ENCODE measurements around the gene SLCO3A1.

Gene SLCO3A1

GRCh38 chr15:92097474-92098178 lies 244.1 kb downstream of the SLCO3A1 start:
- DNase-seq (ENCODE audit: low read depth, low spot score): no peak

DNA sequence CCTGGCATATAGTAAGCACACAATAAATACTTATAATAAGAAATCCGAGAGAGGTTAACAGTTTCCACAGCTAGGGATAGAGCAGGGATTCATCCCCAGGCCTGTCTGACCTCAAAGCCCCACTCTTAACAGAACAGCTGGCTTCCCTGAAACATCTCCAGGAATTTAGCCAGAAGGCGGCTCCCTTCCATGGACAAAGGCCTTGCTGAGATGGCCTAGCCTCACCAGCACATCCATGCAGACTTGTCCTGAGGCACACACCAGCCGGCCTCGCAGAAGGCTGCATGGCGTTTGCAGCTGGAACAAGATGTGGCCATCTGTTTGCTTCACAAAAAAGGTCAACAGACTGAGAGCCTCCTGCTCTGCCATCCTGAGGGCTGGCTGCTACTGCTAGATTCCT lies 245.4 kb downstream of the SLCO3A1 start:
- no peak for DNase-seq (ENCODE audit: low read depth, low spot score)

DNA sequence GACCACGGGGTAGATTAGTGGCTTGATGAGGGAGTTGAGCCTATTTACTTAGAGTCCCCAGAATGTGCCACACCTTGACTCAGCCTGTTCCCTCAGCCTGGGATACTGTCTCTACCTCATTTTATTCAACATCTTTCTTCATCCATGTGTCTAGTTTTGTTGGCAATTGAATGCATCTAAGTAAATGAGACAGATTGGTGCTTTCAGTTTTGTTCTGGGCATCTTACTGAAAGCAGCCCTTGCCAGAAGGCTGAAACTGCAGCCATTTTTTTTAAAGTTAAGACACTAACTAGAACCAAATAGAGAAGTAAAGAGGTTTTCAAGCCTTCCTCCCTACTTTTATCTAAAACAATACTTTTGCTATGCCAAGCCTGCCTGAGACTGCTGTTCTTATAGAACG lies 246.8 kb downstream of the SLCO3A1 start:
- no peak for DNase-seq (ENCODE audit: low read depth, low spot score)

DNA sequence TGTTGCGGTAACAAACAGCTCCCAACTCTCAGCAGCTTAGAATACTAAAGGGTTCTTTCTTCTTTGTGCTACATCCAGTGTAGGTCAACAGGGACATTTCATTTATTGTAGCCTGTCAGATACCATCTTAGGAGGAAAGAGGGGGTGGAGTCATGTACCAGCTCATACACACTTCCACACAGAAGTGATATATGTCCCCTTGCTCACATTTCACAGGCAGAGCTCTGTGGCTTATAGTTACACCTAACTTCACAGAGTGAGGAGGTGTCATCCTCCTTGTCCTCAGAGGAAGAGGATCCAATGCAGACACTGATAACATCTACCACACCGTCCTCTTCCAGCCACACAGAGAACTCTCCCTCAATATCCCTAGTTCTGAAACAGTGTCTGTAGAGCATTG lies 247.2 kb downstream of the SLCO3A1 start:
- no peak for DNase-seq (ENCODE audit: low read depth, low spot score)

GRCh38 chr15:92101708-92102394 lies 248.3 kb downstream of the SLCO3A1 start:
- DNase-seq (ENCODE audit: low read depth, low spot score): no peak

GRCh38 chr15:92102395-92102755 lies 248.9 kb downstream of the SLCO3A1 start:
- no peak for DNase-seq (ENCODE audit: low read depth, low spot score)

GRCh38 chr15:92104072-92104471 lies 250.6 kb downstream of the SLCO3A1 start:
- no peak for DNase-seq (ENCODE audit: low read depth, low spot score)

DNA sequence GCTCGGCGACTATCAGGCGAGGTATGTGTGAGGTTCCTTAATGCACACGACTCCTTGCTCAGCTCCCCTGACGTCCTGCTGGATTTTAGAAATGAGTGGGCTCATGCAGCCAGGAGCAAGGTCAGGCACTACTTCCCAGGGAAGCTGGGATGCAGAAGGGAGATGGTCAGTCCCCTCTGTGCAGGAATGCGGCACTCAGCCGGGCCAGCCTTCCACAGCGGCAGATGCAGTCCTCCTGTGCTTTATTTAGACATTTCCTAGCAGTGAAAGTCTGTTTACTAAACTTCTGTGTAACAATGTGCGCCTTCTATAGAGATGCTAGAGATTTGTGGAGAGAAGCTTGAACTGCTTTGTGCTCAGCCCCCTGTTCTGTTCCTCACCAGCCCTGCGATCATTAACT lies 252.1 kb downstream of the SLCO3A1 start:
- no peak for DNase-seq (ENCODE audit: low read depth, low spot score)

GRCh38 chr15:92107510-92107909 lies 254.0 kb downstream of the SLCO3A1 start:
- no peak for DNase-seq (ENCODE audit: low read depth, low spot score)

GRCh38 chr15:92109191-92109873 lies 255.8 kb downstream of the SLCO3A1 start:
- DNase-seq (ENCODE audit: low read depth, low spot score): no peak

GRCh38 chr15:92111291-92111690 lies 257.8 kb downstream of the SLCO3A1 start:
- DNase-seq (ENCODE audit: low read depth, low spot score): no peak

DNA sequence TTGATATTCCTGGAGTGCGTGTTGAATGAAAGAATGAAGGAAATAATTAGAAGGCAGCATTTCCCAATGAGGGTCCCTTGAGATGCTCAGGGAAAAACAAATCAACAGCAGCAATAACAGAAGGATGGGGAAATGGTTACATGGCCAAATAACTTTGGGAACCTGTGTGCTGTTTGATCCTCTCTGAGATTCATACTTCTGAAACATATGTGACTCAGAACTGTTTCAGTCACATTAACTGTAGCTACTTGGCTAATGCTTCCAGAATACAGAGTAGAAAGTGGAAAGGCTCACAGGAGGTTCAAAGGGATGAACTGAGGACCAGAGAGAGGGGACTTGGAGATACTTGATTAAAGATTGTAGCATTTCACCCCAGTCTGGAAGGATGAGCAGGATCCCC lies 258.2 kb downstream of the SLCO3A1 start:
- DNase-seq (ENCODE audit: low read depth, low spot score): no peak

DNA sequence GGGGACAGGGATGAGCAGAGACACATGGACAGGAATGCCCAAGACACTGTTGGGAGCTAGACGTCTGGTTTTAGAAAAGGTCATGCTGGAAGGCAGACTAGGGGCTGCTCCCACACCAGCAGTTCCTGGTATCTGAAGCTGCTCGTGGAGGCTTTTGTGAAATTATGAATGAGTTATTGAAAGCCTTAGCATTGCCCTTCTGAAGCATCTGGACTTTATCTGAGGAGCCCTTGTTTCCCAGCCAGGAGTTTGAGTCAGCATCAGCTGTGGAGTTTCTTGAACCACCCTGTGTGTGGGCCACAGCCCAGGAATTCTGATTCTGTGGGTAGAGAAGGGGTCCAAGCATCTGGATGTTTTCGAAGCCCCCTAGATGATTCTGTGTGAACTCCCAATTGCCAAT lies 258.7 kb downstream of the SLCO3A1 start:
- no peak for DNase-seq (ENCODE audit: low read depth, low spot score)

- DNase-seq (ENCODE audit: low read depth, low spot score): no peak
Measured at GRCh38 chr15:92112711-92113110, 259.2 kb downstream of the SLCO3A1 start.

DNA sequence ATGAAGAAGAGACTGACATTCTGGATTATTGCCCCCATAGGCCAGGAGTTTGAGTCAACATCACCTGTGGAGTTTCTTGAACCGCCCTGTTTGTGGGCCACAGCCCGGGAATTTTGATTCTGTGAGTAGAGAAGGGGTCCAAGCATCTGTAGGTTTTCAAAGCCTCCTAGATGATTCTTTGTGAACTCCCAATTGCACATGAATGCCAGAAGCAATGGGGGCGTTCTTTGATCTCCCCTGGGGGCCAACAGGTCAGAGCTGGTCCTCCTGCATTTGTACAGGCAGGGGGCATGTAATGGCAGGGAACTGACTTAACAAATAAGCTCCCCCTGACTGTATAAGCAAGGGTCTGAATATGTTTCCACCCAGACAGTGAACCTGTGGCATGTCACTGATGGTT lies 260.3 kb downstream of the SLCO3A1 start:
- no peak for DNase-seq (ENCODE audit: low read depth, low spot score)

DNA sequence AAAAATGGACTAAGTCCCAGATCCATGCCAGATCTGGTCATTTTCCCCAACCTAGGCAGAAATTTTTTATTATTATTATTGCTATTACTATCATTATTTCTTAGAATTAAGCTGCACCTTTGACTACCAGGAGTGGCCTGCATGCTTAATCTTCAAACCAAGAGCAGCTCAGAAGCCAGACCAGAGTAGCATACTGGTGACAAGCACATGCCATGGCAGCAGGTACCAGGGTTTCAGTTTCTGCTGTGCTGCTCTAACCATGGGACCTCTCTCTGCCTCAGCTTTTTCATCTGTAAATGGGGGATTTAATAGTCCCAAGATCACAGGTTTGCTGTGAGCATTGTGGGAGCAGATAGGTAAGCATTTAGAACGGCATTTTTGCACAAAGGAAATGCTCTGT lies 262.3 kb downstream of the SLCO3A1 start:
- DNase-seq (ENCODE audit: low read depth, low spot score): no peak

DNA sequence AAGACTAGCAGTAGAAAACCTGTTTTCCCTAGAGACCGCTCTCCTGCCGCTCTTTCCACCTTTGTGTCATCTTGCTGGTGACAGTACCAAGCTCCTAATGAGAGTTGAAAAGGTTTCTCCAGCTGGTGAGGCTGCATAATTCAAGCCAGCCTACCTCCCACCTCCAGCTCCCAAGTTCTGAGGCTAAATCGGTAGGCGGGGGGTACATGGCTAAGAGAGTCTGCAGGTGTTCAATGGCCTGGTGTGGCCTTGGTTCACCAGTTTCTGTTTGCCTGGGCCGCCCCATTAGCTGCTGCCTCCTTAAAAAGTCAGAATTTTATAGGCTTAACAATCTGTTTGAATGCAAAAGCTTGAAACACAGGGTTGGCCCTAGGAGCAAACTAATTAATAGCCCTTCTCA lies 262.8 kb downstream of the SLCO3A1 start:
- DNase-seq (ENCODE audit: low read depth, low spot score): no peak

DNA sequence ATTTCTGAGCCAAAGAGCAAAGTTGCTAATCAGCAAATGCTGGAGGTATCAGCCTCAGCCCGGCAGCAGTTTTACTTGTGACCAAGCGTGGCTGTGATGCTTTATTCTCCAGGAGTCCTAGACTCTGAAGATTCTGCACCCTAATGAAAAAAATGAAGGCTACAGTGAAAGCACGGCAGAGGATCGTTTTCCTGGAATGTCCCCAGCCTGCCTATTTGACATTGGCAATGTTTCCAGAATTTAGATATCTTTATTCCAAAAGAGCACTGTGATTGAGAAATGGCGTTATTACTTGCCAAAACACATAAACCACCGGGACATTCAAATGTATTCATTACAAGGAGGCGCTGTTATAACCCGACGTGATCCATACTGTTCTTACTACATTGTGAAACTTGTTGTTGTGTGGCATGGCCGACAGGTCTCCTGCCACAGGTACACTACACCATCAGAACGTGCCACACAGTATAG lies 263.8 kb downstream of the SLCO3A1 start:
- DNase-seq (ENCODE audit: low read depth, low spot score): no peak

DNA sequence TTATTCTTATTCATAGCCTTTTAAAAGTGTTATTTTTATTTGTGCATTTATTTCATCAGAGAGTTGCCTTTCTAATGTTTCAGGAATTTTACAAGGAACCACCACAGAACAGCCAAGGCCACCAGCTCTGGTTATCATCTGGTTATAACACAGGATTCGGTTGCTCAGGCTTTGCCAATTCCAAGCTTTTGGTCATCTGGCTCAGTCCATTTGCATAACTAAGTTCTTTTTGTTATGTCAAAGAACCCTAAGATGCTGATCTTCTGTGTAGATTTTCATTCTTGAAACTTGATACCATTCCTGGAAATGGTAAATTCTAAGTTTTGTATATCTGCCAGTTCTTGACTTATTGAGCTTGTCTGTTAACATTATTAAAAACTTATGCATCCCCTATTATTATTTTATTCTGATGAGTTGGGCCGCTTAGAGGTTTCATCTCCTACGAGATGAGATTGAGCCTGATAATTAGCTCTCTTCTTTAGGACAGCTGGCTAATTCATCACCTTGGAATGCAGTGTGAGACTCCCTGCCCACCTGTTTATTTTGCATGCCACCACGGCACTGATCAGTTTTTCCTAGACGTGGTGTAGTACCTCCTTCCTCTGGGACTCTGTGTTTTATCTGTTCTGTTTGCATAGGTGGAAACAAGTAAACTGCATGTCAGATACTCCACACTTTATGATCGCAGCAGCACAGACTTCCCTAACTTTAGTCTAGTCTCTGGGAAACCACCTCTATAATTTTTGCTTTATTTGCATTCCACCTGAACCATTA lies 264.8 kb downstream of the SLCO3A1 start:
- DNase-seq (ENCODE audit: low read depth, low spot score): no peak

DNA sequence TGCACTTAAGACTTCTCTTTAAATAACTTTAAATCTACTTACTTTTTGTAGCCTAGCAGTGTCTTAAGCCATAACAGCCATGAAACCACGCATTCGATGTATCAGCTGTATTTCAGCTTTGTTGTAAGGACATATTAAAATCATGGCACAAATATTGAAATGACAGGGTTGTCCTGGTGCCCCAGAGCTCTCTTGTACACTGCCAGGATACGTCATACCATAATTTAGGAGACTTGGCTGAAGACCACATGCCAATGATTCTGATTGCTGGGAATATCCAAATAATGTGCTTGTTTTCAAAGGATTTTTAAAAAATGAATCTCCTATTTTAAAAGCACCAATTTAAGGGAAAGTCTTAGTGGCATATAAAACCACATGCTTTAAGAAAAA lies 265.4 kb downstream of the SLCO3A1 start:
- no peak for DNase-seq (ENCODE audit: low read depth, low spot score)

- no peak for DNase-seq (ENCODE audit: low read depth, low spot score)
Measured at GRCh38 chr15:92120094-92120795, 266.7 kb downstream of the SLCO3A1 start.
